ENCODE data around the gene ITPR1.

The ITPR1 gene

GRCh38 chr3:4817128-4817527 lies 324.0 kb downstream of the ITPR1 start:
- DNase-seq: no peak

GRCh38 chr3:4818164-4818563 lies 325.0 kb downstream of the ITPR1 start:
- DNase-seq: no peak

- no peak for DNase-seq
These were observed 326.0 kb downstream of the ITPR1 start for GRCh38 chr3:4818986-4819693.

GRCh38 chr3:4819746-4820145 lies 326.6 kb downstream of the ITPR1 start:
- DNase-seq: no peak

- DNase-seq: no peak
These were observed 327.4 kb downstream of the ITPR1 start for GRCh38 chr3:4820296-4821121.

GRCh38 chr3:4821338-4821737 lies 328.2 kb downstream of the ITPR1 start:
- no peak for DNase-seq

- peak; percentile 66 to 95 (median 76) for DNase-seq
These were observed 328.8 kb downstream of the ITPR1 start for GRCh38 chr3:4821975-4822374.

GRCh38 chr3:4822568-4822967 lies 329.4 kb downstream of the ITPR1 start:
- no peak for DNase-seq

GRCh38 chr3:4823385-4823784 lies 330.2 kb downstream of the ITPR1 start:
- DNase-seq: no peak

GRCh38 chr3:4823986-4824925 lies 331.1 kb downstream of the ITPR1 start:
- no peak for DNase-seq

- no peak for DNase-seq
These were observed 331.8 kb downstream of the ITPR1 start for GRCh38 chr3:4824926-4825325.

- peak in 2 of 5 donors; percentile 19 to 65 for DNase-seq
These were observed 332.5 kb downstream of the ITPR1 start for GRCh38 chr3:4825436-4826236.

- no peak for DNase-seq
These were observed 333.3 kb downstream of the ITPR1 start for GRCh38 chr3:4826237-4827100.

- no peak for DNase-seq
These were observed 334.6 kb downstream of the ITPR1 start for GRCh38 chr3:4827767-4828166.

- DNase-seq: no peak
These were observed 335.3 kb downstream of the ITPR1 start for GRCh38 chr3:4828279-4829030.

- peak in 1 of 5 donors; percentile 69 for DNase-seq
These were observed 335.9 kb downstream of the ITPR1 start for GRCh38 chr3:4829031-4829394.

GRCh38 chr3:4830586-4830914 lies 337.4 kb downstream of the ITPR1 start:
- DNase-seq: no peak

GRCh38 chr3:4831580-4831950 lies 338.4 kb downstream of the ITPR1 start:
- DNase-seq: peak in 1 of 5 donors; percentile 24

- no peak for DNase-seq
These were observed 340.3 kb downstream of the ITPR1 start for GRCh38 chr3:4833471-4833870.

GRCh38 chr3:4834403-4834866 lies 341.3 kb downstream of the ITPR1 start:
- peak; percentile 30 to 92 (median 52) for DNase-seq
